ENCODE measurements around the gene PARP12.

GRCh38 chr7:140085447-140085846 is 22.7 kb upstream of the PARP12 start:
- TF ChIP-seq KAT2A (conservative IDR thresholded peaks at IDR 0.05; ENCODE audit: control insufficient read depth, low read depth, low read length) (no peak), RAD21 (IDR thresholded peaks at IDR 0.05; ENCODE audit: insufficient read depth, low read depth, low read length) (no peak), KDM1A (IDR thresholded peaks at IDR 0.05; ENCODE audit: borderline replicate concordance) (no peak), E4F1 (IDR thresholded peaks at IDR 0.05; ENCODE audit: borderline replicate concordance, partially characterized antibody) (no peak), SREBF2 (IDR thresholded peaks at IDR 0.05; ENCODE audit: low read length) (no peak), CTCF (IDR thresholded peaks at IDR 0.05 in 2 of 3, conservative IDR thresholded peaks at IDR 0.05 in 1 of 3; ENCODE audit: control insufficient read depth in 2 of 3, extremely low read depth in 1 of 3, insufficient read depth in 1 of 3, low read depth in 3 of 3, low read length in 3 of 3) (no peak), SIN3A (IDR thresholded peaks at IDR 0.05; ENCODE audit: low read depth, low read length) (no peak), TCF7 (IDR thresholded peaks at IDR 0.05; ENCODE audit: borderline replicate concordance) (no peak), HDAC2 (IDR thresholded peaks at IDR 0.05) (no peak), SUPT20H (IDR thresholded peaks at IDR 0.05; ENCODE audit: borderline replicate concordance, control insufficient read depth, low read depth, low read length) (no peak), POLR2A (IDR thresholded peaks at IDR 0.05; ENCODE audit: low read depth, low read length) (no peak), ZNF24 (IDR thresholded peaks at IDR 0.05) (no peak), CBX5 (IDR thresholded peaks at IDR 0.05; ENCODE audit: low read depth) (no peak)
